Muscle layer of duodenum (tissue), 2 donors: ENCODE data around the gene ZNF516.
A peak's percentile ranks its signal among the peaks of the same experiment; 100 is the strongest.
"Not testable (repeated sequence)": the region's sequence is repeated elsewhere in the genome, so short reads cannot be mapped to it uniquely, and the experiment has no call there.

Experiments
- H3K27ac ChIP-seq: one replicate; pipeline ENCODE4 v1.7.0; 2013; ENCODE audit warnings: mild to moderate bottlenecking, low read length
- H3K27me3 ChIP-seq: one replicate; pipeline ENCODE4 v1.7.0; 2013; ENCODE audit warnings: low read depth, mild to moderate bottlenecking, control low read depth, low read length
- H3K36me3 ChIP-seq, 2 donors: one replicate each; pipeline ENCODE4 v1.7.0; 2013; ENCODE audit warnings: low read length in 2 of 2, control low read depth in 1 of 2, mild to moderate bottlenecking in 1 of 2; ENCODE audit not compliant: insufficient read depth in 2 of 2, control insufficient read depth in 1 of 2
- H3K4me1 ChIP-seq, 2 donors: one replicate each; pipeline ENCODE4 v1.7.0; 2013; ENCODE audit warnings: low read length in 2 of 2, mild to moderate bottlenecking in 2 of 2, control low read depth in 1 of 2, moderate library complexity in 1 of 2; ENCODE audit not compliant: insufficient read depth in 2 of 2, control insufficient read depth in 1 of 2
- H3K4me3 ChIP-seq, 2 donors: one replicate each; pipeline ENCODE4 v1.7.0; 2013; ENCODE audit warnings: low read length in 2 of 2, low read depth in 1 of 2, mild to moderate bottlenecking in 1 of 2
- H3K9me3 ChIP-seq, 2 donors: one replicate each; pipeline ENCODE4 v1.7.0; 2013; ENCODE audit warnings: low read length in 2 of 2, control low read depth in 1 of 2, mild to moderate bottlenecking in 1 of 2; ENCODE audit not compliant: control insufficient read depth in 1 of 2
- donor health status: healthy.

ZNF516 gene

DNA sequence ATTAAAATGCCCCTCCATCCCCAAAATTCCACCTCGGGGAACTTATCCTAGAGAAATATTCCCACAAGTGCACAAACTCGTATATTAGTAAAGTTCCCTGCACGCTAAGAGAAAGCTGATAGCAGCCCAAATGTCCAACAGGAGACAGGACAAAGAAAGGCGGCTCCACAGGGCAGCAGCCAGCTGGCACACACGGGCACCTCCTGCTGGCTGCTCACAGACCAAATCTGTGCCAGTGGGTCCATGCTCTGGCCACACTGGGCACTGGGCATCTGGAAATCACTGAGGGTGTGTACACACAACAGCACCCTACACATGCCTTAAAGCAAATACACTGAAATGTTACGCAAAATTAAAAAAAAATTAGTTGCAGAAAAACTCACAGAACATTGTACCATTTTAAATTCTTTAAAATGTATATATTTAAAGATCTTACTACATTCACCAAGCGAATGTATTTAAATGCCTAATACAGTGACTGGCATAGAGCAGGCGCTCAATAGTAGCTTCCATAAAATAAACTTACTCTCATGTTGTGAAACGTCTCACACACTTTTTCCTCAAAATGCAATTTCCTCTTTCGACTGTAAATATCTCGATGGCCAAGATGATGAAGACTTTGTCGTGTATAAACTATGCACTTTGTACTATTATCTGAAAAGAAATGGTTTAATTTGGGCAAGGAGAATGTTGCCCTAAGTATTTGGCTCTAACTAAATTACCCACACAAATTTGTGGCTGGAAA lies 19.4 kb downstream of the ZNF516 start:
- no peaks in the 10 kb centered on the region for H3K36me3 ChIP-seq
- no peak overlapping the region for H3K4me3 ChIP-seq
- H3K9me3 ChIP-seq, result no peaks in the 10 kb centered on the region
- H3K4me1 ChIP-seq, result peaks cover 16 to 61% of the 10 kb centered on the region in 2 donors
- H3K27me3 ChIP-seq, result no peaks in the 10 kb centered on the region
- peak overlapping the region; percentile 71 for H3K27ac ChIP-seq

DNA sequence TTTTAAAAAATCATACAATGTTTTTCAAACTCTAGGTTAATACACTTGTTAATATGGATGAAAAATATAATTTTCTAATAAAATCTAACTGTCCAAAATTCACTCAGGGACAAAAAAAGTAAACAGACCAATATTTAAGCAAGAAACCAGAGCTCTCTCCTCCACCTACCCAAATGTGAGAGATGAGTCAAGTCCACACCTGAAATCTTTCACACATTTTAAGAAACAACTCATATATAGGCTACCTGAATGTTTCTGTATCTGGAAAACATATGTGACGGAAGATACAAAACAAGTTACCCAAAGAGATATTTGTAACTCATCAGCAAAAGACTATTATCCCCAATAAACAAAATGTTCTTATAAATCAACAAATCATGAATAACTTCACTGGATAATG lies 20.2 kb downstream of the ZNF516 start:
- Histone ChIP-seq H3K27ac (no peak overlapping the region), H3K36me3 (no peaks in the 10 kb centered on the region), H3K4me3 (no peak overlapping the region), H3K4me1 (peaks cover 16 to 68% of the 10 kb centered on the region in 2 donors), H3K9me3 (no peaks in the 10 kb centered on the region), H3K27me3 (no peaks in the 10 kb centered on the region)

DNA sequence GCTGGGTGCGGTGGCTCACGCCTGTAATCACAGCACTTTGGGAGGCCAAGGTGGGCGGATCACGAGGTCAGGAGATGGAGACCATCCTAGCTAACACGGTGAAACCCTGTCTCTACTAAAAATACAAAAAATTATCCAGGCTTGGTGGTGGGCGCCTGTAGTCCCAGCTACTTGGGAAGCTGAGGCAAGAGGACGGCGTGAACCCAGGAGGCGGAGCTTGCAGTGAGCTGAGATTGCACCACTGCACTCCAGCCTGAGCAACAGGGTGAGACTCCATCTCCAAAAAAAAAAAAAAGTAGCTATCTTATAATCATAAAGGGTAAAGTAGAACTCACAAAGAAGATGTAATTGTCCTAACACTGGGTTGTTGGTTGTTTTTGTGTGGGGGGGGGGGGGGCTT lies 21.5 kb downstream of the ZNF516 start:
- H3K4me3 ChIP-seq, H3K27ac ChIP-seq, H3K9me3 ChIP-seq, H3K27me3 ChIP-seq, H3K36me3 ChIP-seq: not testable (repeated sequence)
- H3K4me1 ChIP-seq, result peaks cover 16 to 60% of the 10 kb centered on the region in 2 donors

DNA sequence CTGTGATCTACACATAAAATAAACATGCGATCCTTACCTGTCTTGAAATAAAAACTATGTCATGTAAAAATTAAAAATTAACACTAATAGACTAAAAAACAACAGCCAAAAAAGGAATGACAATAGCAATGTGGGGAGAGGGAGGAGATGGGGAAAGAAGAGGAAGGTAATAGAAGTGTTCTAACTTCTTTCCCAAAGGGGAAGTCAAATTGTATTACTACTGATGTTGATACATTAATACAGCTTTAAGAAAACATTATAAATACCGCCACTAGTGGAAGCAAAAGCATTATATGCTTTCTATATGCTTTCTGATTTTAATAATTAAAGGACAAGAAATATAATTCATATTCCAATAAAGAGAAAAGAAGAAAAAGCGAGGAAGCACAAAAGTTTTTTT lies 22.2 kb downstream of the ZNF516 start:
- Histone ChIP-seq H3K27ac (no peak overlapping the region), H3K4me3 (no peak overlapping the region), H3K4me1 (peaks cover 16 to 58% of the 10 kb centered on the region in 2 donors), H3K36me3 (no peaks in the 10 kb centered on the region), H3K9me3 (no peaks in the 10 kb centered on the region), H3K27me3 (no peaks in the 10 kb centered on the region)

DNA sequence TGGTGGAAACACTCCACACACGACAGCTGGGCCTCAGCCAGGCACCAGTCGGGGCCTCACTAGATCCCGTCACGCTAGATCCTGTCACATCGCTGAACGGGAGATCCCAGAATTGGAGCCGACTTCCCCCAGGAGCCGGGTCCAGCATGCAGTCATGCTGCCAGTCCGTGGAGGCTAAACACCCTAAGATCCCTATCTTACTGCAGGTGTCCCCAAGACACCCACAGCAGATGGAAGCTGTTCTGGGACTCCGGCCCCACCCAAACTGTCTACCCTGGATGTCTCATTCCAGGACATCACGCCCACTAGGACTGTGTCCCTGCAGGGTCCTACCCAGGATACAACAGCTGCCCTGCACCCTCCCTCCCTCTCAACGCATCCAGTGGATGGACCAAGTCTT lies 23.4 kb downstream of the ZNF516 start:
- Histone ChIP-seq H3K4me1 (peaks cover 13 to 60% of the 10 kb centered on the region in 2 donors), H3K9me3 (no peaks in the 10 kb centered on the region)

DNA sequence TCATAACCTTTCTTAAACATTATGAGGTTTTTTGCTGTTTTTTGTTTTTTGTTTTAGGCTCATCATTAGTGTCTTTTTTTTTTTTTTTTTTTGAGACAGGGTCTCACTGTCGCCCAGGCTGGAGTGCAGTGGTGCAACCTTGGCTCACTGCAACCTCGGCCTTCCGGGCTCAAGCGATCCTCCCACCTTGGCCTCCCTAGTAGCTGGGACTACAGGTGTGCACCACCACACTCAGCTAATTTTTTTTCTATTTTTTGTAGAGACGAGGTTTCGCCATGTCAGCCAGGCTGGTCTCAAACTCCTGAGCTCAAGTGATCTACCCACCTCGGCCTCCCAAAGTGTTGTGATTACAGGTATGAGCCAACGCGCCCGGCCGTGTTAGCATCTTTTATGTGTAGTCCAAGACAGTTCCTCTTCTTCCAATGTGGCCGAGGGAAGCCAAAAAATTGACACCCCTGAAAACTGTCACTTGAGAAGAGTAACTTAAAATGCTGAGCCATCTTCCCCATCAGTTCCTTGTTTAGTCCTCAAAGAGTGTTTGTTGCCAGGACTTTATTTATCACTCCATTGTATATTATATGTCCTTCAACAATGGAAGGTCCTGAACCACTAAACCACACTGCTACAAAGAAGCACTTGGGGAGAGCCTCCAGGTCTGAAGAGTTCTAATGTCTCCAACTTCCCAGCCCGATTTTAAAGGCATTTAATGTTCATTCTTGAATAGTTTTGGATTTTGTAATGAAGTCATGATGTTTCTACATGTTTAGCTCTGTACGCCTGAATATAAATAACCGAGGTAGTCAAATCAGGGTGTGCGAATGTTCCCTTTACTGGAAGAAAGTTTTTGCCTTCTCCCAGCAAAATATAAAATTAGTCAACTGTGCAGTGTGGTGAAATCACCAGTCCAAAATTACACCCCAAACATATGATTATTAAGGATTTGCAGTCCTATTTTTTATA lies 26.4 kb downstream of the ZNF516 start:
- no peaks in the 10 kb centered on the region for H3K27me3 ChIP-seq
- no peak overlapping the region for H3K4me3 ChIP-seq
- peaks cover 0 to 51% of the 10 kb centered on the region in 2 donors for H3K4me1 ChIP-seq
- H3K36me3 ChIP-seq, result peaks cover 0 to 2% of the 10 kb centered on the region in 2 donors
- H3K27ac ChIP-seq, result no peak overlapping the region
- H3K9me3 ChIP-seq, result no peaks in the 10 kb centered on the region

More for the DNA sequence above, 23.4 kb downstream of the ZNF516 start:
- Histone ChIP-seq H3K36me3 (no peaks in the 10 kb centered on the region), H3K4me3 (no peak overlapping the region), H3K27me3 (no peaks in the 10 kb centered on the region), H3K27ac (no peak overlapping the region)

DNA sequence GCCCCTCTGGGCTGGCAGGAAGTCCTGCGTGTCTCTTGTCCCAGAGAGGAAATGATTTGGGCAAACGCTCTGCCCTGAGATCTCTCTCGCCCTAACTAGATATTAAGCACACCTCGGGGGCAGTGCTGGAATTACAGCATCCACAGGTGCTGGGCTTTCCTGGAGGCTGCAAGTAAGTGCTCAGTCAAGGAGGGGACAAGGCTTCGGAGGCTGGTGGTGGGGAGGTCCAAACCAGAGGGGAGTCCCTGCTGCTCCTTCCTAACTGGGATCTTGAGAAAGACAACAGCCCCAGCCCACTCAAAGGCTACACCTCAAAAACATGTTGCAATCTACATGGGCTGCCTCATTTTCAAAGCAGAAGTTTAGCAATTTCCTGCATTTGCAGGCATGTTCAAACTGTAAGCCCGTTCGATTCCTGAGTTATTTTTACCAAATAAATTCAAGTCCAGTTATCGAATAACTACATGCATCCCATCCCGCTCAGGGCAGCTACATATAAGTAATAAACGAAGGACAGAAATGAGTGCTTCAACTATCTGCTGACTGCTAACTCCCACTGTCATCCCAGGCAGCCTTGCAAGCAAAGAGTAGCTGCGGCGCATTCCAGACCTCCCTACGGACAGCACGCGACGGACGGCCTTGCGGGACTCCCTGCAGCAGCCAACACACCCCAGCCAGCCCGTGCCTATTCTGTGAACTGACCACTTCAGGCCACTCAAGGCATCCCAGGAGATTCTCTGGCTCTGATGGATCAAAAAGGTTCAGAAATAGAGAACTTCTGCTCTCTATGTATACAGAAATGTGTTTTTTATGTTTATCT lies 27.5 kb downstream of the ZNF516 start:
- Histone ChIP-seq H3K4me1 (peaks cover 0 to 47% of the 10 kb centered on the region in 2 donors), H3K27me3 (no peaks in the 10 kb centered on the region), H3K27ac (no peak overlapping the region), H3K36me3 (peaks cover 0 to 11% of the 10 kb centered on the region in 2 donors), H3K4me3 (no peak overlapping the region), H3K9me3 (no peaks in the 10 kb centered on the region)

DNA sequence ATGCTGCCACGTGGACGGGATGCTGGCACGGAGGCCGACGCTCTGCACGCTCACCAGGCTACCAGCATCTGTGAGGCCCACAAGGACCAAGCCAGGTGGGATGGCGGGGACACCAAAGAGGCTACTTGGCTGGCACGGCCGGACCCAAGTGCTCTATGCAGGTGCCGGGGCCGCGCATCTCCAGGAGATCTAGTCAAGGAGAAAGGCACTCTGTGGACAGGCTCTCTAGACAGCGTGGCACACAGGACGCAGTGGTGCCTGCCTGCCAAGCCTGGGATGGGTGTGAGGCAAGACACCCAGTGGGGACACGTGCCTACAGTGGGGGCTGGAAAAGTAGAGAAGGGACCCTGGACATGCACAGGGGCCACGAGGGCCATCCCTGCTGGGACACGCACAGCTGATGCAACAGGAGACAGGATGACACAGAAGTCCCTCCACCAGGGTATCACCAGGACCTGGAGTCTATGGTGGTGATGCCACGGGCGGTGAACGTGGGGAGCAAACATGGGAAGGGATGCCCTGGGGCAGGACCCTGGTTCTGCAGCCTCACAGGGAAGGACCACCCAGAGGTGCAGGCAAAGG lies 28.5 kb downstream of the ZNF516 start:
- no peak overlapping the region for H3K27ac ChIP-seq
- peaks cover 0 to 40% of the 10 kb centered on the region in 2 donors for H3K4me1 ChIP-seq

DNA sequence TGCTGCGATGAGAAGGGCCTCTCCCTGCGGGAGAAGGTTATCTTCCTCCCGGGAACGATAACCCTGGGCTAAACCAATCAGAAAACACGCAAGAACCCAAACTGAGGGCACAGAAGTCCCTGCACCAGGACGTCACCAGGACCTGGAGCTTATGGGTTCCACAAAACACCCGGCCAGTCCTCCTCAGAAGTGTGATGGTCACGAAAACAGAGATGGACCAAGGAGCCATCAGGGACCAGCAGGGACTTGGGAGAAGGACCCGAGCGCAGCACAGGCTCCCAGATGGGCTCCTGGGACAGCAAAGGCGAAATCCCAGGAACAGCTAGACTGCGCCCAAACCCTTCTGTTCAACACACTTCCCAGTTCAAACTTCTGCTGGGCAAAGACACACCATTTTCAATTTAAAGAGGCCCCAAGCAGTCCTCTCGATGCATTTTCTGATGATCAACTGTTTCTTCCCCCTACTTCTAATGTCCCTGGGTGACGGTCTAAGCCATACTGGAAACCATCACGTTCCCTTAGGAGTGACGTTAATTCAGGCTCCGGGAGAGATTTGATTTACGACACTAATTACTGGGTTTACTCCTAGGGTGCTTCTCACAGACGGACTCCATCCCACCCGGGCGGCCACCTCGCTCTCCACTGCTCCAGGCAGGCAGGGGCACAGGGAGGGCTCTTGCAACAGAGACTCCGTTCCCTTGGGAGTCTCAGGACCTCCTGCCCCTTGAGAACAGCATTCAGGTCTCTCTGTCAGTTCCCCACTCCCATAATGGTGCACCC lies 29.2 kb downstream of the ZNF516 start:
- Histone ChIP-seq H3K4me3 (no peak overlapping the region), H3K27ac (no peak overlapping the region), H3K9me3 (no peaks in the 10 kb centered on the region), H3K27me3 (no peaks in the 10 kb centered on the region), H3K36me3 (peaks cover 0 to 25% of the 10 kb centered on the region in 2 donors), H3K4me1 (peaks cover 0 to 34% of the 10 kb centered on the region in 2 donors)

More for the DNA sequence above, 28.5 kb downstream of the ZNF516 start:
- no peaks in the 10 kb centered on the region for H3K27me3 ChIP-seq
- H3K36me3 ChIP-seq, result peaks cover 0 to 21% of the 10 kb centered on the region in 2 donors
- H3K9me3 ChIP-seq, result no peaks in the 10 kb centered on the region
- H3K4me3 ChIP-seq, result no peak overlapping the region
